ENCODE results near the gene PPP6R1.

Gene PPP6R1

DNA sequence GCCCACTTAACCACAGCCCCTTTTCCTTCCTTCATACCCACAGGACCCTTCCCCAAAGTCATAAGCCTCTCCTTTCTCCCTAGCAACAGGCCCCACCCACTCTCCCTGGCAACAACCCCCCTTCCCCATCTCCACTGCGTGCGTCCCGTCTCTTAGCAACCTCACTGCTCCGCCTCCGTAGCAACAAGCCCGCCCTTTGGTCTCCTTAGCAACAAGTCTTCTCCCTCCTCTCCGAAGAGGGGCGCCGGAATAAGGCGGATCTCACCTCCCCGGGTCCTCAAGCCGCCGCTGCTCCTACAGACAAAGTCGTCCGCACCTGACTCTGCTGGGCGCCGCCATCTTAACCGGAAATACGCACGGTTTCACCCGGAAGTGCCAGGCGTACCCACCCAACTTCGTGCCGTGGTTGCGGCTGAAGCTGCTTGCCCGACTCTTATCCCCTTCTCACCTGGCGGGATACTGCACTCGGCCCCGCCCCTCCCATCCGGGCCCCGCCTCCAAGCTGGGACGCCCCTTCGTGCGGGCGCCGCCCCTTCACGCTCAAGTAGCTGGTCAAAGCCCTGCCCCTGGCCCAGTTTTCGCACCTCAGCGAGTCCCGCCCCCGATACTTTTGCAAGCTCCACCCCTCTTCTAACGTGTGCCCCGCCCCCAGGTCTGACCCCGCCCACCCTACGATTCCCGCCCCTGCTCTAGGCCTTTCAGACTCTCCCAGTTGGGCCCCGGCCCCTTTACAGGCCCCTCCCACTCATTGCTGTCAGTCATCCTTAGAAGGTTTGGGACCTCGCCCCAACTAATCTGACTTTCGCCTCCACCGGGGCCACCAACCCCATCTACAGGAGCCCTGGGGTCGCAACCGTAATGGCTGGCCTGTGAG is 21.2 kb upstream of the PPP6R1 start, which contains the start of gene HSPBP1:
HSPBP1 (minus strand) TSS at position 341 of the 874 bp plus-strand sequence. CDS start 502 bp downstream, outside the sequence.
- DNase-seq, result peak; percentile 93

DNA sequence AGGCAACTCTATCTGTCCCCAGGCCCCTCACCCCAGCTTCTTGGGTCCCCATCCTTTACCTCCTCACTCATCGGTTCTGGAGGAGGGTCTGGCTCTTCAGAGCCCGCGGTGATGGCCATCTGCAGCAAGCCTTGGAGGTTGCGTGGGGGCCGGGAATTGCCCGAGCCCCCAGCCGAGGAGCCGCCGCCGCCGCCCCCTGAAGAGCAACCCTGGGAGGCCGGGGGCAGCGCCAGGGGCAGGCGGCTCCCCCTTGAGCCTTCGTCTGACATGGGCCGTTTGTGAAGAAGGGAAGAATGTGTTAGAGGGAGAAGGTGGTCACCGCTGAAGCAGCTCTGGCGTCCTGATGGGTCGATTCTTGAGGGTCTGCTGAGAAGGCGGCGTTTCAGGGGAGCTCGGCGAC is 20.5 kb upstream of the PPP6R1 start:
- DNase-seq, result no peak

DNA sequence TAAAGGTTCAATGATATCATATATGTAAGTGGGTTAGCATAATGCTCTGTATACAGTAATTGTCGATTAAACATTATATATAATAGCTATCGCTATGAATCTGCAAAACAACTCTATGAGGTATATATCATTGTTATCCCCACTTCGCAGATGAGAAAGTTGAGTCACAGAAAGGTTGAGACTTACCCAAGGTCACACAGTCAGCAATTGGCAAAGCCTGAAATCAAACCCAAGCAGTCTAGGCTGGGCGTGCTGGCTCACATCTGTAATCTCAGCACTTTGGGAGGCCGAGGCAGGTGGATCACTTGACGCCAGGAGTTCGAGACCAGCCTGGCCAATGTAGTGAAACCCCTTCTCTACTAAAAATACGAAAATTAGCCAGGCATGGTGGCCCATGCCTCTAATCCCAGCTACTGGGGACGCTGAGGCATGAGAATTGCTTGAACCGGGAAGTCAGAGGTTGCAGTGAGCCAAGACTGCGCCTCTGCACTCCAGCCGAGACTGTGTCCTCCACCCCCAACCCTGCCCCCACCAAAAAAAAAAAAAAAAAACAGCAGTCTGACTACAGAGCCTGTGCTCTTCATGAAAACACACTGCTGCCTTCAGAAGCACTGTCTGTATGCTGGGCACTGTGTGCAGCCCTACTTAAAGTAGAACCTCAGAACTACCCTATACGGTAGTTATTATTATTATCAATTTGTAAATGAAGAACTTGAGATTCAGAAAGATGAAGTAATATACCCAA is 19.7 kb upstream of the PPP6R1 start:
- no peak for DNase-seq

GRCh38 chr19:55277494-55277893 is 18.7 kb upstream of the PPP6R1 start:
- DNase-seq, result no peak

GRCh38 chr19:55276720-55277430 is 18.1 kb upstream of the PPP6R1 start:
- no peak for DNase-seq

DNA sequence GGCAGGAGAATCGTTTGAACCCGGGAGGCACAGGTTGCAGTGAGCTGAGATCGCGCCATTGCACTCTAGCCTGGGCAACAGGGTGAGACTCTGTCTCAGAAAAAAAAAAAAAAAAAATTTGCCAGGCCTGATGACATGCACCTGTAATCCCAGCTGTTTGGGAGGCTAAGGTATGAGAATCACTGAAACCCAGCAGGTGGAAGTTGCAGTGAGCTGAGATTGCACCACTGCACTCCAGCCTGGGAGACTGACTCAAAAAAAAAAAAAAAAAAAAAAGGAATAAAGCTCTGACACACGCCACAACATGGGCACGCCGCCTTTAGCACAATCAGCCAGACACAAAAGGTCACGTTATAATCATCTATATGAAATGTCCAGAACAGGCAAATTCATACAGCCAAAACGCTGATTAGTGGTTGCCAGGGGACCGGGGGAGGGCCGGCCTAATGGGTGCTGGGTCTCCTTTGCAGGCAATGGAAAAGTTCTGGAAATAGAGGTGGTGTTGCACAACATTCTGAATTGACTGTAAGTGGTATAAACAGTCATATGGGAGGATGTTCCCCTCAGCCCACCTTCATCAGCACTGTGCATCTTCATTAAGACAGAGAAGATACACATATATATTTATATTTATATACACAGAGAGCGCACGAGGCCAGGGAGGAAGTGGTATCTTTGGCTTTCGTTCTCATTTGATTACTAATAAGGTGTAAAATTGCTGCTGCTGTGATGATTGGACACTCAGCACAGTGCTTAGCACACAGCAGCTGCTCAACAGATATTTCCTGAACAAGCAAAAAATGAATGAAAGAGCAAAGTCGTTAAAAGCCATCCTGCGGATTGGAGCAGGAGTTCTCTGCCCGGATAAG is 17.3 kb upstream of the PPP6R1 start:
- DNase-seq, result no peak

- no peak for DNase-seq
These were observed 15.3 kb upstream of the PPP6R1 start for GRCh38 chr19:55273978-55274707.

DNA sequence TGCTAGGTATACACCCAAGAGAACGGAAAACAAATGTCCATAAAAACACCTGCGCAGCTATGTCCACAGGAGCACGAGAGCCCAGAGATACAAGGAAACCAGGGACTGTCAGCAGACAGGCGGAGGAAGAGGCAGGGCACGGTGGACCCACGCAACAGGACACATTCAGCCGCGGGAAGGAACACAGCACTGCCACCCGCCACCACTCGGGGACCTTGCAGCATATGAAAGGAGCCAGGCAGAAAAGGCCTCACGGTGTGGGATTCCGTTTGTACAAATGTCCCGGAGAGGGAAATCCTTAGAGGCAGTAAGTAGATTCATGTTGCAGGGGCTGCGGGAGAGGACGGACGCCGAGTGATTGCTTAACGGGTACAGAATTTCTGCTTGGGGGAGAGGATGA is 13.3 kb upstream of the PPP6R1 start:
- no peak for DNase-seq

DNA sequence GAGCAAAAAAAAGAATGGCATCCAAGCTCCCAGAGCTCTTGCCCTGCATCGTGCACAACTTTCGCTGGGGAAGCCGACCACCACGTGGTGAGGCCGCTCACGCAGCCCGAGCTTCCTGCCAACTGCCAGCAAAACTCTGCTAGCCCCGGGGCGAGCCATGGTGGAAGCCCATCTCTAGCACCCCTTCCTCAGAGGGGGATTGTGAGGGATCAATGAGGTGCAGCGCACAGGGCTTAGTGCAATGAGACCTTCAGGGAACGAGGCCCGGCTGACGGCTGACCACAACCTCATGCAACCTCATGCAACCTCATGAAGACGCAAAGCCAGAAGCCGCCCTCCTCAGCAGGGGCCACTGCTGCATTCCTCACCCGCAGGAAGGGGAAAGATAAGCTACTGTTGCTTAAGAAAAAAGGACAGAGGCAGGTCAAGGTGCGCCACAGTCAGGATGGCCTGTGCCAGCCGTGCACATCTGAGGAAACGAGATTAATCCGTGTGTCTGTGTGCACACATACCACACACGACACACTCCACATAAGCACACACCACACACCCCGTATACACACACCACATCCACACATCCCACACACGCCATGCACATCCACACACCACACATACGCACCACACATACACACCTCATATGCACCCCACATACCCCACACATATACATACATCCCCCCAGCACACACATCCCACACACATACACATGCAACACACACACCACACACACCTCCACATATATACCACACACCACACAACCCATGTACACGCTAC is 11.5 kb upstream of the PPP6R1 start:
- DNase-seq, result no peak

- DNase-seq, result no peak
These were observed 10.5 kb upstream of the PPP6R1 start for GRCh38 chr19:55269299-55269698.

DNA sequence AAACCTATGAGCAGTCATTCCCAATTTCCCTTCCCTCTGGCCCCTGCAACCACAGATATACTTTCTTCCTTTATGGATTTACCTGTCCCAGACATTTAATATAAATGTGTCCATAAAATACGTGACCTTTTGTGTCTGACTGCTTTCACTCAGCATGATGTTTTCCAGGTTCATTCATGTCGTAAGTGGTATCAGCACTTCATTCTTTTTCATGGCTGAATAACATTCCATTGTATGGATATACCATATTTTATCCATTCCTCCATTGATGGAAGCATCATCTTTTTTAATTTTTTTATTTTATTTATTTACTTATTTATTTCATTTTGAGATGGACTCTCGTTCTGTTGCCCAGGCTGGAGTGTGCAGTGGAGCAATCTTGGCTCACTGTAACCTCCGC is 8.0 kb upstream of the PPP6R1 start:
- no peak for DNase-seq

DNA sequence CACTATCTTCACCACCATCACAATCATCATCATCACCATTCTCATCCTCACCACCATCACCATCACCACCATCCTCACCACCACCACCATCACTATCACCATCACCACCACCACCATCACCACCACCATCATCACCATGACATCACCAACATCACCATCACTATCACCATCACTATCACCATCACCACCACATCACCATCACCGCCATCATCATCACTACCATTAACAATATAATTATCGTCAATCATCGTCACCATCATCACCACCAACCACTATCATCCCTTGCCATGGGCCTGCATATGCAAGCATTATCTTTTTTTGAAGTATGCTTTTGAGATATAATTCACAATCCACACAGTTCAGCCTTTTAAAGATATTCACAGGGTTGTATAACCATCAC is 7.6 kb upstream of the PPP6R1 start:
- no peak for DNase-seq

DNA sequence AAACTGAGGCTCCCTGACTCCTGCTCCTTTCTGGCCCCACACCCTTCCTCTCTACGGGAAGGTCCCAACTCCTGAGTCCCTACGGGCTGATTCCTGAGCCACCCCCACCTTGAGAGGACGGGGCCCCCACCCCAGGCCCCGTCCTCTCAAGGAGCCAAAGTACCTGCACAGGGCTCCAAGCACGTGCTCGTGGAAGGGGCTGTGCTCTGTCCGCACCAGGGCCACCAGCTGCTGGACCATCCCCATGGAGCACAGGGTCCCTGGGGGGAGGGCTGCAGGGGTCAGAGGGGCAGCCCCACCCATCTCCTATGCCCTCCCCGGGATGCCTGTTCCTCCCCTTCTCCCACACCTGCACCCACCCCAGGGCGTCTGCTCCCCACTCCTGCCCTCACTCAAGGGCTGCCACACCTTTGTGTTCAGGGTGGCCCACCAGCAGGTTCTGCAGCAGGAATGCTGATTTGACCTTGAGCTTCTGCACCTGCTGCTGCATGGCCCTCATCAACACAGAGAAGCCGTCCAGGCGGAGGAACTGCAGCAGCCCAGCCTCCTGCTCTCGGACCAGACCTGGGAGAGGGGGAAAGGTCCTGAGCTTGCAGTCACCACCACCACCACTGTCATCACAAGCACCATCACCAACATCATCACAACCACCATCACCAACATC is 7.0 kb upstream of the PPP6R1 start:
- no peak for DNase-seq

DNA sequence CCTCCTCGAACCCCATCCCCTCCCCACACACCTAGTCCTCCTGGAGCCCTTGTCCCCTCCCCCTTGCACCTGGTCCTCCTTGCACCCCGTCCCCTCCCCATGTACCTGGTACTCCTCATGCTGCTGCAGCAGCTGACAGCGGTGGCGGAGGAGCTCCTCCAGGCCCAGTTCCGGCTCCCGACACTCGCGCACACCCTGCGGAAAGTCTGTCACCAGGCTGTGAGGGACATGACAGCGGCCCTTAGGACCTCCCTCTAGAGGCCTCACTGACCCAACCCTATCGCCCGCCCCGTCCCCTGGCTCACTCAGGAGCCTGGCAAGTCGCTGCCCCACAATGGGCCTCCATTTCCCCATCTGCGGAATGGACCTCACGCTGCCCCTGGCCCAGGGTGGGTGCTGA is 6.4 kb upstream of the PPP6R1 start:
- no peak for DNase-seq

DNA sequence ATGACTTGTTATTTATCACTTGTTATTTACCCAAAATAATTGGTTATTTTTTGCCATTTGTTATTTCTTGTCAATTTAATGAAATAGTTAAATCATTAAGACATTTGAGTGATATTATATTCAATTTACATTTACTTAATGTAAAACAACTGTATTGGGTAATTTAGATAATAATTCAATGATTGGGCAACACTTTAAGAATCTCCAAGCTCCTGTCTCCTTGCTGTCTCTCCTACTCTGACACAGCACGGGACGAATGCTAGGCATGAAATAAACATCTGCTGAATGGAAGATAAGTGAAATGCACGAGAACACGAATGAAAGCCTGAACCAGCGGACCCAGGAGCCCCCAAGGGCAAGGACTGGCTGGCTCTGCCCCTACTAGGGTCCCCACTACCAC is 5.7 kb upstream of the PPP6R1 start:
- no peak for DNase-seq

GRCh38 chr19:55262359-55262758 is 3.5 kb upstream of the PPP6R1 start:
- no peak for DNase-seq

DNA sequence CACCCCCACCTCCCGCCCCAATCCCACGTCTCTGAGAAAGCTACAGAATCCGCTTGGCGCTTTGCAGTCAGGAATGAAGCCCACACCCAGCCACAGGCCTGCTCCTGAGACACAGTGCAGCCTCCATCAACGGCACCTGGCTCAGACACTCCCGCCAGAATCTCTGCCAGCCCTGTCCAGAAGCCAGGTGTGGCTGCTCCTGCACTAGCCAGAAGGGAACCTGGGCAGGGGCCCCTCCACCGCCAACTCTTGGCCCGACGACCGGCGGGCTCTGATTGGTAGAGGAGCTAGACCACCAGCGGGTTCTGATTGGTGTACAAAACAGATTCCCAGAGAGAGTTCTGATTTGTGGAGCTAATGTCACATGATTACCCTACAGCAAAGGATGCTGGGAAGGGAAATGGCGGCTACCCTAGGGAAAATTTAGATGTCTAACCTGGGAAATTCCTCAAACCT is 2.9 kb upstream of the PPP6R1 start:
- DNase-seq, result no peak

- DNase-seq, result no peak
These were observed 858 bp upstream of the PPP6R1 start for GRCh38 chr19:55259540-55260210.

GRCh38 chr19:55258476-55258827 is 365 bp downstream of the PPP6R1 start:
- DNase-seq, result no peak
